Left ventricle myocardium inferior (tissue), 1 donor: ENCODE results near the gene MYOZ3. TPM values are rescaled to one million over a fixed set of nuclear protein-coding genes. Genes with fewer than 3 reads are reported as not detected.

Experiments used
- DNase-seq: peaks from one replicate; pipeline ENCODE4 v3.0.0-alpha.2; 2020
- H3K27ac ChIP-seq: fragments of 200-600 bp; replicated peaks from 2 replicates; pipeline ENCODE4 v1.8.0; 2021
- H3K27me3 ChIP-seq: fragments of 200-600 bp; 2 replicates; pipeline ENCODE4 v1.8.0; 2021; ENCODE audit warnings: low read depth
- H3K36me3 ChIP-seq: fragments of 200-600 bp; 2 replicates; pipeline ENCODE4 v1.8.0; 2021
- H3K4me1 ChIP-seq: fragments of 200-600 bp; 2 replicates; pipeline ENCODE4 v1.8.0; 2021
- H3K4me3 ChIP-seq: fragments of 200-600 bp; 2 replicates; pipeline ENCODE4 v1.8.0; 2021; ENCODE audit warnings: mild to moderate bottlenecking, moderate library complexity
- H3K9me3 ChIP-seq: fragments of 200-600 bp; replicated peaks from 2 replicates; pipeline ENCODE4 v1.8.0; 2021
- CTCF ChIP-seq: fragments of 200-600 bp; IDR thresholded peaks from 2 replicates; pipeline ENCODE4 v1.8.0; 2021; ENCODE audit warnings: antibody characterized with exemption, mild to moderate bottlenecking, borderline replicate concordance
- intact Hi-C: fragments of 100-400 bp; cut with micrococcal nuclease; formaldehyde crosslinking; loops from one replicate; pipeline ENCODE4 v1.11.0; 2022
- total RNA-seq: library from RNA; stranded (reverse); fragmentation: NEBNext Ultra II Directional; extraction: Animal tissue kit (Norgen Biotek cat#: 25700); gene quantifications from one replicate; pipeline ENCODE4 v1.2.1, GENCODE V29; 2021
- donor health status: DM: no; HTN: yes; CAD: no; lungs with severe emphysema.

The MYOZ3 gene
- total RNA-seq, 1 donor from 2014 or later: 6.2 TPM

GRCh38 chr5:150633429-150633828 lies 27.6 kb upstream of the MYOZ3 start:
- no peaks in the 10 kb centered on the region for H3K36me3 ChIP-seq
- intact Hi-C loops: no loop called here

GRCh38 chr5:150636391-150637244 lies 24.4 kb upstream of the MYOZ3 start:
- no peak overlapping the region for H3K4me3 ChIP-seq
- H3K9me3 ChIP-seq: no peaks in the 10 kb centered on the region
- no peaks in the 10 kb centered on the region for H3K27me3 ChIP-seq
- H3K36me3 ChIP-seq: no peaks in the 10 kb centered on the region
- TF ChIP-seq CTCF: no peak
- intact Hi-C loops: no loop called here
- peak; percentile 55 for DNase-seq
- peak overlapping the region; percentile 97 for H3K27ac ChIP-seq
- peaks cover 87% of the 10 kb centered on the region for H3K4me1 ChIP-seq

More at GRCh38 chr5:150633429-150633828, 27.6 kb upstream of the MYOZ3 start:
- Histone ChIP-seq H3K4me3 (no peak overlapping the region), H3K9me3 (no peaks in the 10 kb centered on the region), H3K4me1 (peaks cover 87% of the 10 kb centered on the region), H3K27me3 (no peaks in the 10 kb centered on the region), H3K27ac (peak overlapping the region; percentile 99)
- no peak for TF ChIP-seq CTCF
- DNase-seq: no peak

- Histone ChIP-seq H3K4me1 (peaks cover 87% of the 10 kb centered on the region), H3K4me3 (no peak overlapping the region), H3K27ac (peak overlapping the region; percentile 97), H3K9me3 (no peaks in the 10 kb centered on the region), H3K27me3 (no peaks in the 10 kb centered on the region), H3K36me3 (no peaks in the 10 kb centered on the region)
- intact Hi-C loops: no loop called here
- no peak for TF ChIP-seq CTCF
- no peak for DNase-seq
Measured at GRCh38 chr5:150637245-150638052, 23.6 kb upstream of the MYOZ3 start.

GRCh38 chr5:150638053-150638444 lies 23.0 kb upstream of the MYOZ3 start:
- intact Hi-C loops: no loop called here
- no peaks in the 10 kb centered on the region for H3K27me3 ChIP-seq
- peaks cover 87% of the 10 kb centered on the region for H3K4me1 ChIP-seq
- H3K9me3 ChIP-seq: no peaks in the 10 kb centered on the region
- peak overlapping the region; percentile 97 for H3K27ac ChIP-seq
- TF ChIP-seq CTCF: no peak
- DNase-seq: no peak
- no peaks in the 10 kb centered on the region for H3K36me3 ChIP-seq
- no peak overlapping the region for H3K4me3 ChIP-seq

GRCh38 chr5:150638488-150639376 lies 22.3 kb upstream of the MYOZ3 start:
- H3K36me3 ChIP-seq: no peaks in the 10 kb centered on the region
- DNase-seq: no peak
- no peak for TF ChIP-seq CTCF
- intact Hi-C loops: no loop called here
- H3K27ac ChIP-seq: peak overlapping the region; percentile 97
- H3K4me1 ChIP-seq: peaks cover 89% of the 10 kb centered on the region
- H3K27me3 ChIP-seq: no peaks in the 10 kb centered on the region
- H3K4me3 ChIP-seq: no peak overlapping the region
- H3K9me3 ChIP-seq: no peaks in the 10 kb centered on the region
